K562 (cell line): Measurements from ENCODE around the gene GINS1.

Experiments used
- BRD4 ChIP-seq: fragments of 200-600 bp; sonication (generic); IDR thresholded peaks from 2 replicates; pipeline ENCODE4 v1.6.1; 2017; ENCODE audit warnings: inconsistent platforms
- CBX3 ChIP-seq, 2 experiments: IDR thresholded peaks; 1 replicate in 1 of 2; 2 replicates in 1 of 2; pipeline ENCODE4 v1.6.1; 2012; ENCODE audit warnings: inconsistent platforms in 2 of 2, low read length in 2 of 2, borderline replicate concordance in 1 of 2, control low read depth in 1 of 2
- EP300 ChIP-seq: IDR thresholded peaks from 2 replicates; pipeline ENCODE4 v1.6.1; 2012; ENCODE audit warnings: low read length, improper control_type of control experiment
- FOXA1 ChIP-seq: fragments of 450-650 bp; IDR thresholded peaks from 2 replicates; pipeline ENCODE4 v1.6.1; 2016; ENCODE audit warnings: mild to moderate bottlenecking, borderline replicate concordance
- GTF2F1 ChIP-seq: IDR thresholded peaks from 2 replicates; pipeline ENCODE4 v1.6.1; 2011; ENCODE audit warnings: low read depth, low read length, improper control_type of control experiment
- POLR2A ChIP-seq: fragments of 450-650 bp; conservative IDR thresholded peaks from 2 replicates; pipeline ENCODE4 v1.6.1; 2016
- REST ChIP-seq, 2 experiments: fragments of 450-650 bp; formaldehyde crosslinking in 1 of 2; IDR thresholded peaks; 2 replicates each; pipeline versions ENCODE4 v1.4.0 to v1.6.1; 2014 to 2020; ENCODE audit warnings: mild to moderate bottlenecking in 2 of 2, borderline replicate concordance in 1 of 2, low read depth in 1 of 2
- SMARCB1 ChIP-seq: IDR thresholded peaks from 2 replicates; pipeline ENCODE4 v1.6.1; 2011; ENCODE audit warnings: improper control_type of control experiment, low read depth; ENCODE audit not compliant: insufficient read length
- TFAM ChIP-seq: fragments of 250-450 bp; sonication (Bioruptor Pico); conservative IDR thresholded peaks from 2 replicates; pipeline ENCODE4 v1.5.0; 2021; ENCODE audit warnings: mild to moderate bottlenecking, moderate library complexity
- TF ChIP-seq, protein P1 (sequence below): fragments of 450-650 bp; IDR thresholded peaks from 2 replicates; pipeline ENCODE4 v1.6.1; 2016; ENCODE audit warnings: mild to moderate bottlenecking, moderate library complexity
- TF ChIP-seq, protein P2 (sequence below): fragments of 250-450 bp; sonication (Bioruptor Pico); IDR thresholded peaks from 2 replicates; pipeline ENCODE4 v1.5.0; 2021
- TF ChIP-seq, protein P3 (sequence below), 3 experiments: IDR thresholded peaks in 2 of 3; conservative IDR thresholded peaks in 1 of 3; 2 replicates each; pipeline ENCODE4 v1.5.1; 2011 to 2012; ENCODE audit warnings: low read length in 3 of 3, mild to moderate bottlenecking in 3 of 3, control low read depth in 2 of 3, improper control_type of control experiment in 1 of 3, inconsistent platforms in 1 of 3, low read depth in 1 of 3, mixed read lengths in 1 of 3, moderate library complexity in 1 of 3; ENCODE audit not compliant: insufficient read depth in 2 of 3

- TF ChIP-seq FOXA1 (no peak), GTF2F1 (no peak), EP300 (no peak), CBX3 (IDR thresholded peaks at IDR 0.05; ENCODE audit: borderline replicate concordance in 1 of 2, low read length in 2 of 2) (no peak), TFAM (CRISPR knock-in tag) (no peak), POLR2A (no peak), REST (IDR thresholded peaks at IDR 0.05; ENCODE audit: borderline replicate concordance) (no peak), REST (CRISPR knock-in tag; IDR thresholded peaks at IDR 0.05; ENCODE audit: low read depth) (no peak), SMARCB1 (no peak), BRD4 (no peak)
- TF ChIP-seq, protein P1, sequence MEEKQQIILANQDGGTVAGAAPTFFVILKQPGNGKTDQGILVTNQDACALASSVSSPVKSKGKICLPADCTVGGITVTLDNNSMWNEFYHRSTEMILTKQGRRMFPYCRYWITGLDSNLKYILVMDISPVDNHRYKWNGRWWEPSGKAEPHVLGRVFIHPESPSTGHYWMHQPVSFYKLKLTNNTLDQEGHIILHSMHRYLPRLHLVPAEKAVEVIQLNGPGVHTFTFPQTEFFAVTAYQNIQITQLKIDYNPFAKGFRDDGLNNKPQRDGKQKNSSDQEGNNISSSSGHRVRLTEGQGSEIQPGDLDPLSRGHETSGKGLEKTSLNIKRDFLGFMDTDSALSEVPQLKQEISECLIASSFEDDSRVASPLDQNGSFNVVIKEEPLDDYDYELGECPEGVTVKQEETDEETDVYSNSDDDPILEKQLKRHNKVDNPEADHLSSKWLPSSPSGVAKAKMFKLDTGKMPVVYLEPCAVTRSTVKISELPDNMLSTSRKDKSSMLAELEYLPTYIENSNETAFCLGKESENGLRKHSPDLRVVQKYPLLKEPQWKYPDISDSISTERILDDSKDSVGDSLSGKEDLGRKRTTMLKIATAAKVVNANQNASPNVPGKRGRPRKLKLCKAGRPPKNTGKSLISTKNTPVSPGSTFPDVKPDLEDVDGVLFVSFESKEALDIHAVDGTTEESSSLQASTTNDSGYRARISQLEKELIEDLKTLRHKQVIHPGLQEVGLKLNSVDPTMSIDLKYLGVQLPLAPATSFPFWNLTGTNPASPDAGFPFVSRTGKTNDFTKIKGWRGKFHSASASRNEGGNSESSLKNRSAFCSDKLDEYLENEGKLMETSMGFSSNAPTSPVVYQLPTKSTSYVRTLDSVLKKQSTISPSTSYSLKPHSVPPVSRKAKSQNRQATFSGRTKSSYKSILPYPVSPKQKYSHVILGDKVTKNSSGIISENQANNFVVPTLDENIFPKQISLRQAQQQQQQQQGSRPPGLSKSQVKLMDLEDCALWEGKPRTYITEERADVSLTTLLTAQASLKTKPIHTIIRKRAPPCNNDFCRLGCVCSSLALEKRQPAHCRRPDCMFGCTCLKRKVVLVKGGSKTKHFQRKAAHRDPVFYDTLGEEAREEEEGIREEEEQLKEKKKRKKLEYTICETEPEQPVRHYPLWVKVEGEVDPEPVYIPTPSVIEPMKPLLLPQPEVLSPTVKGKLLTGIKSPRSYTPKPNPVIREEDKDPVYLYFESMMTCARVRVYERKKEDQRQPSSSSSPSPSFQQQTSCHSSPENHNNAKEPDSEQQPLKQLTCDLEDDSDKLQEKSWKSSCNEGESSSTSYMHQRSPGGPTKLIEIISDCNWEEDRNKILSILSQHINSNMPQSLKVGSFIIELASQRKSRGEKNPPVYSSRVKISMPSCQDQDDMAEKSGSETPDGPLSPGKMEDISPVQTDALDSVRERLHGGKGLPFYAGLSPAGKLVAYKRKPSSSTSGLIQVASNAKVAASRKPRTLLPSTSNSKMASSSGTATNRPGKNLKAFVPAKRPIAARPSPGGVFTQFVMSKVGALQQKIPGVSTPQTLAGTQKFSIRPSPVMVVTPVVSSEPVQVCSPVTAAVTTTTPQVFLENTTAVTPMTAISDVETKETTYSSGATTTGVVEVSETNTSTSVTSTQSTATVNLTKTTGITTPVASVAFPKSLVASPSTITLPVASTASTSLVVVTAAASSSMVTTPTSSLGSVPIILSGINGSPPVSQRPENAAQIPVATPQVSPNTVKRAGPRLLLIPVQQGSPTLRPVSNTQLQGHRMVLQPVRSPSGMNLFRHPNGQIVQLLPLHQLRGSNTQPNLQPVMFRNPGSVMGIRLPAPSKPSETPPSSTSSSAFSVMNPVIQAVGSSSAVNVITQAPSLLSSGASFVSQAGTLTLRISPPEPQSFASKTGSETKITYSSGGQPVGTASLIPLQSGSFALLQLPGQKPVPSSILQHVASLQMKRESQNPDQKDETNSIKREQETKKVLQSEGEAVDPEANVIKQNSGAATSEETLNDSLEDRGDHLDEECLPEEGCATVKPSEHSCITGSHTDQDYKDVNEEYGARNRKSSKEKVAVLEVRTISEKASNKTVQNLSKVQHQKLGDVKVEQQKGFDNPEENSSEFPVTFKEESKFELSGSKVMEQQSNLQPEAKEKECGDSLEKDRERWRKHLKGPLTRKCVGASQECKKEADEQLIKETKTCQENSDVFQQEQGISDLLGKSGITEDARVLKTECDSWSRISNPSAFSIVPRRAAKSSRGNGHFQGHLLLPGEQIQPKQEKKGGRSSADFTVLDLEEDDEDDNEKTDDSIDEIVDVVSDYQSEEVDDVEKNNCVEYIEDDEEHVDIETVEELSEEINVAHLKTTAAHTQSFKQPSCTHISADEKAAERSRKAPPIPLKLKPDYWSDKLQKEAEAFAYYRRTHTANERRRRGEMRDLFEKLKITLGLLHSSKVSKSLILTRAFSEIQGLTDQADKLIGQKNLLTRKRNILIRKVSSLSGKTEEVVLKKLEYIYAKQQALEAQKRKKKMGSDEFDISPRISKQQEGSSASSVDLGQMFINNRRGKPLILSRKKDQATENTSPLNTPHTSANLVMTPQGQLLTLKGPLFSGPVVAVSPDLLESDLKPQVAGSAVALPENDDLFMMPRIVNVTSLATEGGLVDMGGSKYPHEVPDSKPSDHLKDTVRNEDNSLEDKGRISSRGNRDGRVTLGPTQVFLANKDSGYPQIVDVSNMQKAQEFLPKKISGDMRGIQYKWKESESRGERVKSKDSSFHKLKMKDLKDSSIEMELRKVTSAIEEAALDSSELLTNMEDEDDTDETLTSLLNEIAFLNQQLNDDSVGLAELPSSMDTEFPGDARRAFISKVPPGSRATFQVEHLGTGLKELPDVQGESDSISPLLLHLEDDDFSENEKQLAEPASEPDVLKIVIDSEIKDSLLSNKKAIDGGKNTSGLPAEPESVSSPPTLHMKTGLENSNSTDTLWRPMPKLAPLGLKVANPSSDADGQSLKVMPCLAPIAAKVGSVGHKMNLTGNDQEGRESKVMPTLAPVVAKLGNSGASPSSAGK = no peak
- TF ChIP-seq, protein P2, sequence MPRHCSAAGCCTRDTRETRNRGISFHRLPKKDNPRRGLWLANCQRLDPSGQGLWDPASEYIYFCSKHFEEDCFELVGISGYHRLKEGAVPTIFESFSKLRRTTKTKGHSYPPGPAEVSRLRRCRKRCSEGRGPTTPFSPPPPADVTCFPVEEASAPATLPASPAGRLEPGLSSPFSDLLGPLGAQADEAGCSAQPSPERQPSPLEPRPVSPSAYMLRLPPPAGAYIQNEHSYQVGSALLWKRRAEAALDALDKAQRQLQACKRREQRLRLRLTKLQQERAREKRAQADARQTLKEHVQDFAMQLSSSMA (CRISPR knock-in tag) = no peak
- TF ChIP-seq, protein P3, sequence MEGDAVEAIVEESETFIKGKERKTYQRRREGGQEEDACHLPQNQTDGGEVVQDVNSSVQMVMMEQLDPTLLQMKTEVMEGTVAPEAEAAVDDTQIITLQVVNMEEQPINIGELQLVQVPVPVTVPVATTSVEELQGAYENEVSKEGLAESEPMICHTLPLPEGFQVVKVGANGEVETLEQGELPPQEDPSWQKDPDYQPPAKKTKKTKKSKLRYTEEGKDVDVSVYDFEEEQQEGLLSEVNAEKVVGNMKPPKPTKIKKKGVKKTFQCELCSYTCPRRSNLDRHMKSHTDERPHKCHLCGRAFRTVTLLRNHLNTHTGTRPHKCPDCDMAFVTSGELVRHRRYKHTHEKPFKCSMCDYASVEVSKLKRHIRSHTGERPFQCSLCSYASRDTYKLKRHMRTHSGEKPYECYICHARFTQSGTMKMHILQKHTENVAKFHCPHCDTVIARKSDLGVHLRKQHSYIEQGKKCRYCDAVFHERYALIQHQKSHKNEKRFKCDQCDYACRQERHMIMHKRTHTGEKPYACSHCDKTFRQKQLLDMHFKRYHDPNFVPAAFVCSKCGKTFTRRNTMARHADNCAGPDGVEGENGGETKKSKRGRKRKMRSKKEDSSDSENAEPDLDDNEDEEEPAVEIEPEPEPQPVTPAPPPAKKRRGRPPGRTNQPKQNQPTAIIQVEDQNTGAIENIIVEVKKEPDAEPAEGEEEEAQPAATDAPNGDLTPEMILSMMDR (IDR thresholded peaks at IDR 0.05 in 2 of 3, conservative IDR thresholded peaks at IDR 0.05 in 1 of 3; ENCODE audit: insufficient read depth in 2 of 3, low read depth in 1 of 3, low read length in 3 of 3) = no peak
Observed at GRCh38 chr20:25374842-25375241, 32.6 kb upstream of the GINS1 start.
